ENCODE data around the gene CDKN1A.

Gene CDKN1A

GRCh38 chr6:36643977-36644376 is 34.5 kb upstream of the CDKN1A start:
- no peak overlapping the region for H3K4me2 ChIP-seq (ENCODE audit: low read length)
- H3K4me3 ChIP-seq (ENCODE audit: low read depth, low read length, poor library complexity, severe bottlenecking) = no peak overlapping the region
- H3K79me2 ChIP-seq (ENCODE audit: insufficient read depth, low read length) = no peaks in the 10 kb centered on the region
- no peaks in the 10 kb centered on the region for H3K9me2 ChIP-seq (ENCODE audit: low read depth, low read length)
- H2AFZ ChIP-seq (ENCODE audit: low read length) = no peak overlapping the region
- H3K27ac ChIP-seq (ENCODE audit: low read depth, low read length, poor library complexity, severe bottlenecking) = no peak overlapping the region
- no peak overlapping the region for H3K9ac ChIP-seq (ENCODE audit: low read length)
- no peaks in the 10 kb centered on the region for H3K36me3 ChIP-seq (ENCODE audit: insufficient read depth, low read length)
- H3K9me3 ChIP-seq (ENCODE audit: low read length) = no peaks in the 10 kb centered on the region
- TF ChIP-seq, protein P1, sequence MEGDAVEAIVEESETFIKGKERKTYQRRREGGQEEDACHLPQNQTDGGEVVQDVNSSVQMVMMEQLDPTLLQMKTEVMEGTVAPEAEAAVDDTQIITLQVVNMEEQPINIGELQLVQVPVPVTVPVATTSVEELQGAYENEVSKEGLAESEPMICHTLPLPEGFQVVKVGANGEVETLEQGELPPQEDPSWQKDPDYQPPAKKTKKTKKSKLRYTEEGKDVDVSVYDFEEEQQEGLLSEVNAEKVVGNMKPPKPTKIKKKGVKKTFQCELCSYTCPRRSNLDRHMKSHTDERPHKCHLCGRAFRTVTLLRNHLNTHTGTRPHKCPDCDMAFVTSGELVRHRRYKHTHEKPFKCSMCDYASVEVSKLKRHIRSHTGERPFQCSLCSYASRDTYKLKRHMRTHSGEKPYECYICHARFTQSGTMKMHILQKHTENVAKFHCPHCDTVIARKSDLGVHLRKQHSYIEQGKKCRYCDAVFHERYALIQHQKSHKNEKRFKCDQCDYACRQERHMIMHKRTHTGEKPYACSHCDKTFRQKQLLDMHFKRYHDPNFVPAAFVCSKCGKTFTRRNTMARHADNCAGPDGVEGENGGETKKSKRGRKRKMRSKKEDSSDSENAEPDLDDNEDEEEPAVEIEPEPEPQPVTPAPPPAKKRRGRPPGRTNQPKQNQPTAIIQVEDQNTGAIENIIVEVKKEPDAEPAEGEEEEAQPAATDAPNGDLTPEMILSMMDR (IDR thresholded peaks at IDR 0.05; ENCODE audit: low read length) = no peak
- no peak for TF ChIP-seq EZH2 (IDR thresholded peaks at IDR 0.05; ENCODE audit: borderline replicate concordance, low read length)
- H4K20me1 ChIP-seq (ENCODE audit: insufficient read depth, low read length) = no peaks in the 10 kb centered on the region
- H3K4me1 ChIP-seq (ENCODE audit: insufficient read depth, low read length, severe bottlenecking) = no peaks in the 10 kb centered on the region
- no peaks in the 10 kb centered on the region for H3F3A ChIP-seq (ENCODE audit: insufficient read depth, low read length)
- H3K27me3 ChIP-seq (ENCODE audit: insufficient read depth, low read length) = no peaks in the 10 kb centered on the region

GRCh38 chr6:36649086-36649485 is 29.4 kb upstream of the CDKN1A start:
- H3K36me3 ChIP-seq (ENCODE audit: insufficient read depth, low read length) = no peaks in the 10 kb centered on the region
- H3K27ac ChIP-seq (ENCODE audit: low read depth, low read length, poor library complexity, severe bottlenecking) = no peak overlapping the region
- no peaks in the 10 kb centered on the region for H4K20me1 ChIP-seq (ENCODE audit: insufficient read depth, low read length)
- peaks cover 6% of the 10 kb centered on the region for H3K4me1 ChIP-seq (ENCODE audit: insufficient read depth, low read length, severe bottlenecking)
- no peaks in the 10 kb centered on the region for H3K9me2 ChIP-seq (ENCODE audit: low read depth, low read length)
- H3K79me2 ChIP-seq (ENCODE audit: insufficient read depth, low read length) = no peaks in the 10 kb centered on the region
- no peak overlapping the region for H3K9ac ChIP-seq (ENCODE audit: low read length)
- no peaks in the 10 kb centered on the region for H3K27me3 ChIP-seq (ENCODE audit: insufficient read depth, low read length)
- H3F3A ChIP-seq (ENCODE audit: insufficient read depth, low read length) = no peaks in the 10 kb centered on the region
- no peaks in the 10 kb centered on the region for H3K9me3 ChIP-seq (ENCODE audit: low read length)
- TF ChIP-seq EZH2 (IDR thresholded peaks at IDR 0.05; ENCODE audit: borderline replicate concordance, low read length) = no peak
- TF ChIP-seq, protein P1 (IDR thresholded peaks at IDR 0.05; ENCODE audit: low read length) = no peak
- H3K4me2 ChIP-seq (ENCODE audit: low read length) = no peak overlapping the region
- H3K4me3 ChIP-seq (ENCODE audit: low read depth, low read length, poor library complexity, severe bottlenecking) = no peak overlapping the region
- no peak overlapping the region for H2AFZ ChIP-seq (ENCODE audit: low read length)

- Histone ChIP-seq H3F3A (ENCODE audit: insufficient read depth, low read length) (no peaks in the 10 kb centered on the region), H2AFZ (ENCODE audit: low read length) (no peak overlapping the region), H3K79me2 (ENCODE audit: insufficient read depth, low read length) (no peaks in the 10 kb centered on the region), H3K27me3 (ENCODE audit: insufficient read depth, low read length) (no peaks in the 10 kb centered on the region), H3K9ac (ENCODE audit: low read length) (no peak overlapping the region), H3K9me3 (ENCODE audit: low read length) (no peaks in the 10 kb centered on the region), H3K36me3 (ENCODE audit: insufficient read depth, low read length) (no peaks in the 10 kb centered on the region), H3K9me2 (ENCODE audit: low read depth, low read length) (no peaks in the 10 kb centered on the region), H3K4me1 (ENCODE audit: insufficient read depth, low read length, severe bottlenecking) (peaks cover 6% of the 10 kb centered on the region), H3K4me2 (ENCODE audit: low read length) (no peak overlapping the region), H4K20me1 (ENCODE audit: insufficient read depth, low read length) (no peaks in the 10 kb centered on the region), H3K27ac (ENCODE audit: low read depth, low read length, poor library complexity, severe bottlenecking) (no peak overlapping the region), H3K4me3 (ENCODE audit: low read depth, low read length, poor library complexity, severe bottlenecking) (no peak overlapping the region)
- no peak for TF ChIP-seq EZH2 (IDR thresholded peaks at IDR 0.05; ENCODE audit: borderline replicate concordance, low read length)
- TF ChIP-seq, protein P1 (IDR thresholded peaks at IDR 0.05; ENCODE audit: low read length) = no peak
Observed at GRCh38 chr6:36649701-36650484, 28.6 kb upstream of the CDKN1A start.
